ENCODE measurements around the gene DLST.

Gene DLST

GRCh38 chr14:74897642-74898041, 15.9 kb downstream of the DLST start:
- Histone ChIP-seq H3K36me3 (replicated peaks; ENCODE audit: insufficient read depth, low read length) (0 out of 2 replicates have a peak, but pooled peaks cover 3% of the 10 kb centered on the region), H3K27ac (ENCODE audit: low read length) (no peak overlapping the region), H3K4me2 (ENCODE audit: low read depth, low read length) (no peak overlapping the region), H3K4me3 (ENCODE audit: low read length) (no peak overlapping the region), H3K4me1 (ENCODE audit: low read length) (peaks cover 20% of the 10 kb centered on the region), H2AFZ (ENCODE audit: low read length) (no peak overlapping the region), H4K20me1 (ENCODE audit: insufficient read depth, low read length) (0 out of 2 replicates have a peak, but pooled peaks cover 3% of the 10 kb centered on the region), H3K9me2 (replicated peaks; ENCODE audit: insufficient read depth, low read length) (no peaks in the 10 kb centered on the region), H3K27me3 (replicated peaks; ENCODE audit: insufficient read depth, low read length) (no peaks in the 10 kb centered on the region), H3K9ac (ENCODE audit: low read length) (no peak overlapping the region), H3K9me3 (replicated peaks; ENCODE audit: insufficient read depth, low read length) (no peaks in the 10 kb centered on the region), H3F3A (ENCODE audit: insufficient read depth, low read length) (peaks cover 16% of the 10 kb centered on the region), H3K79me2 (ENCODE audit: low read length) (peaks cover 13% of the 10 kb centered on the region)
- no peak for DNase-seq
- TF ChIP-seq CTCF (IDR thresholded peaks at IDR 0.05; ENCODE audit: low read length) (no peak), EZH2 (optimal IDR thresholded peaks at IDR 0.05; ENCODE audit: low read depth, low read length) (no peak), EZH2phosphoT487 (IDR thresholded peaks at IDR 0.05; ENCODE audit: low read length) (no peak)

GRCh38 chr14:74898083-74898482, 16.4 kb downstream of the DLST start:
- Histone ChIP-seq H3K27ac (ENCODE audit: low read length) (no peak overlapping the region), H3K79me2 (ENCODE audit: low read length) (peaks cover 13% of the 10 kb centered on the region), H3K9ac (ENCODE audit: low read length) (no peak overlapping the region)

GRCh38 chr14:74898694-74899093, 17.0 kb downstream of the DLST start:
- no peaks in the 10 kb centered on the region for H4K20me1 ChIP-seq (ENCODE audit: insufficient read depth, low read length)

More at GRCh38 chr14:74898083-74898482, 16.4 kb downstream of the DLST start:
- DNase-seq: no peak
- no peak for TF ChIP-seq CTCF (IDR thresholded peaks at IDR 0.05; ENCODE audit: low read length)
- TF ChIP-seq EZH2 (optimal IDR thresholded peaks at IDR 0.05; ENCODE audit: low read depth, low read length): no peak
- no peak for TF ChIP-seq EZH2phosphoT487 (IDR thresholded peaks at IDR 0.05; ENCODE audit: low read length)
- no peak overlapping the region for H3K4me2 ChIP-seq (ENCODE audit: low read depth, low read length)
- no peak overlapping the region for H2AFZ ChIP-seq (ENCODE audit: low read length)
- H3K9me2 ChIP-seq (replicated peaks; ENCODE audit: insufficient read depth, low read length): no peaks in the 10 kb centered on the region
- peaks cover 16% of the 10 kb centered on the region for H3K4me1 ChIP-seq (ENCODE audit: low read length)
- 0 out of 2 replicates have a peak, but pooled peaks cover 3% of the 10 kb centered on the region for H3K36me3 ChIP-seq (replicated peaks; ENCODE audit: insufficient read depth, low read length)
- H3F3A ChIP-seq (ENCODE audit: insufficient read depth, low read length): peaks cover 13% of the 10 kb centered on the region
- H3K9me3 ChIP-seq (replicated peaks; ENCODE audit: insufficient read depth, low read length): no peaks in the 10 kb centered on the region
- H3K4me3 ChIP-seq (ENCODE audit: low read length): no peak overlapping the region
- H3K27me3 ChIP-seq (replicated peaks; ENCODE audit: insufficient read depth, low read length): no peaks in the 10 kb centered on the region
- 0 out of 2 replicates have a peak, but pooled peaks cover 3% of the 10 kb centered on the region for H4K20me1 ChIP-seq (ENCODE audit: insufficient read depth, low read length)

More at GRCh38 chr14:74898694-74899093, 17.0 kb downstream of the DLST start:
- Histone ChIP-seq H3K27me3 (replicated peaks; ENCODE audit: insufficient read depth, low read length) (no peaks in the 10 kb centered on the region), H2AFZ (ENCODE audit: low read length) (no peak overlapping the region), H3K4me1 (ENCODE audit: low read length) (peaks cover 10% of the 10 kb centered on the region; the same call in 1 of the 2 replicates), H3K9me2 (replicated peaks; ENCODE audit: insufficient read depth, low read length) (no peaks in the 10 kb centered on the region), H3F3A (ENCODE audit: insufficient read depth, low read length) (peaks cover 7% of the 10 kb centered on the region), H3K36me3 (replicated peaks; ENCODE audit: insufficient read depth, low read length) (0 out of 2 replicates have a peak, but pooled peaks cover 3% of the 10 kb centered on the region), H3K9me3 (replicated peaks; ENCODE audit: insufficient read depth, low read length) (no peaks in the 10 kb centered on the region), H3K27ac (ENCODE audit: low read length) (no peak overlapping the region), H3K79me2 (ENCODE audit: low read length) (peaks cover 13% of the 10 kb centered on the region), H3K4me3 (ENCODE audit: low read length) (no peak overlapping the region), H3K4me2 (ENCODE audit: low read depth, low read length) (no peak overlapping the region), H3K9ac (ENCODE audit: low read length) (no peak overlapping the region)
- no peak for DNase-seq
- TF ChIP-seq EZH2phosphoT487 (IDR thresholded peaks at IDR 0.05; ENCODE audit: low read length) (no peak), EZH2 (optimal IDR thresholded peaks at IDR 0.05; ENCODE audit: low read depth, low read length) (no peak), CTCF (IDR thresholded peaks at IDR 0.05; ENCODE audit: low read length) (no peak)
